Neural progenitor cell (in vitro differentiated cells): ENCODE results near the gene LPCAT4.

Experiments
- CTCF ChIP-seq: fragments of 200-600 bp; sonication (generic); IDR thresholded peaks from 2 replicates; pipeline ENCODE4 v1.5.1; 2017; ENCODE audit warnings: antibody characterized with exemption, mild to moderate bottlenecking
- EZH2 ChIP-seq: fragments of 200-600 bp; sonication (generic); IDR thresholded peaks from 2 replicates; pipeline ENCODE4 v1.6.1; 2017; ENCODE audit warnings: antibody characterized with exemption, mild to moderate bottlenecking, moderate library complexity

GRCh38 chr15:34361278-34361677, 5.7 kb downstream of the LPCAT4 start:
- TF ChIP-seq CTCF, result no peak
- TF ChIP-seq EZH2, result no peak
